Pons (tissue), 1 donor: Measurements from ENCODE around the gene ASIC1.

Source experiments
- DNase-seq: peaks from one replicate; pipeline ENCODE4 v3.0.0-alpha.2; 2016; ENCODE audit warnings: low spot score

ASIC1 gene

GRCh38 chr12:50084775-50085614 lies 27.6 kb downstream of the ASIC1 start, which contains the start of gene SMARCD1:
Gene SMARCD1 (plus strand): TSS chr12:50085342. CDS start chr12:50085370, 28 bp downstream.
- peak; percentile 94 for DNase-seq

GRCh38 chr12:50085615-50086072 lies 28.2 kb downstream of the ASIC1 start:
- DNase-seq: no peak

- no peak for DNase-seq
Measured at GRCh38 chr12:50086148-50086547, 28.8 kb downstream of the ASIC1 start.

GRCh38 chr12:50087151-50087550 lies 29.8 kb downstream of the ASIC1 start:
- DNase-seq: no peak

- DNase-seq: peak; percentile 69
Measured at GRCh38 chr12:50087995-50088394, 30.6 kb downstream of the ASIC1 start.

GRCh38 chr12:50088577-50089335 lies 31.4 kb downstream of the ASIC1 start:
- DNase-seq: peak; percentile 86

GRCh38 chr12:50089730-50090129 lies 32.3 kb downstream of the ASIC1 start:
- DNase-seq: no peak

- no peak for DNase-seq
Measured at GRCh38 chr12:50090391-50090790, 33.0 kb downstream of the ASIC1 start.

GRCh38 chr12:50097952-50098351 lies 40.6 kb downstream of the ASIC1 start:
- DNase-seq: no peak

- no peak for DNase-seq
Measured at GRCh38 chr12:50099302-50100008, 42.1 kb downstream of the ASIC1 start.

GRCh38 chr12:50100561-50100960 lies 43.2 kb downstream of the ASIC1 start:
- DNase-seq: no peak

GRCh38 chr12:50101663-50102062 lies 44.3 kb downstream of the ASIC1 start:
- DNase-seq: peak; percentile 74

- peak; percentile 92 for DNase-seq
Measured at GRCh38 chr12:50102131-50102531, 44.7 kb downstream of the ASIC1 start.

GRCh38 chr12:50102646-50103309 lies 45.4 kb downstream of the ASIC1 start:
- DNase-seq: no peak

- no peak for DNase-seq
Measured at GRCh38 chr12:50103351-50103750, 46.0 kb downstream of the ASIC1 start.

GRCh38 chr12:50103767-50104321 lies 46.4 kb downstream of the ASIC1 start, which contains the start of gene GPD1:
Gene GPD1 (plus strand): TSS chr12:50104008. CDS start chr12:50104051, 43 bp downstream.
- DNase-seq: peak; percentile 86

GRCh38 chr12:50104417-50105366 lies 47.3 kb downstream of the ASIC1 start:
- DNase-seq: no peak

GRCh38 chr12:50105913-50106450 lies 48.6 kb downstream of the ASIC1 start:
- DNase-seq: no peak

GRCh38 chr12:50106907-50107306 lies 49.5 kb downstream of the ASIC1 start:
- DNase-seq: no peak
